ENCODE measurements around the gene CTSH.
"Not testable (repeated sequence)": the region's sequence is repeated elsewhere in the genome, so short reads cannot be mapped to it uniquely, and the experiment has no call there.

CTSH gene

DNA sequence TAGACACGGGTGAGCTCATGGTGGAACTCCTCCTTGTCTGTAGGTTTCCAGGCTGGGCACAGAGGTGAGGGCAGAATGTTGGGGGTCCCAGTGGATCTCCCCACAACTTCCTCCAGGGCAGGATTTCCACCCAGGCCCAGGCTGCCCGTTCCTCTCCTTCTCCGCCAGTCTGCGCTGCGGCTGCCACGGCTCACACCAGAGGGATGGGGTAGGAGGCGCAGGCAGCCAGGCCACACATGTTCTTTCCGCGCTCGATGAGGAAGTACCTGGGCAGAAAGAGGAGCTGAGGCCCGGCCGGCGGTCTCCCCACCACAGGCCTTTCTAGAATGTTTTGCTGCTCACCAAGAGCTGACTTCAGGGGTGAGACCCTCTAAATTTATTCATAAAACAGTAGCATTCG is 22.9 kb downstream of the CTSH start:
- no peak for DNase-seq (ENCODE audit: low spot score)

DNA sequence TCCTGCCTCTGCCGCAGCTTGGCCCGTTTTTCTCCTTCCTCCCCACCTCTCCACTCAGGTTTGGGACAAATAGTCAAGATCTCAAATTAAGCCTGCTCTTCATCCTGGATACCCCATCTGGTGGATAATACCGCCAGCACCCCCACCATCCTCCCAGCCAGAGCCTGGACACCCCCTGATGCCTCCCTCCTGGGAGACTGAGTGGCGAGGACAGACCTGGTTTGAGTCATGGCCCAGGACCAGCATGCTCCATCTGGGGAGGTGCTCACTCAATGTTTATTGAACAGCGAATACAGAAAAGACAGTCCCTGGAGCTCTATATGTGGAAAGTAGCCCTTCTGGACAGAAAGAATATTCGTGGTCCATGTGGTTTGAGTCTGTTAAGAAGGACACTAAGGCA is 23.3 kb downstream of the CTSH start:
- DNase-seq (ENCODE audit: low spot score): no peak

DNA sequence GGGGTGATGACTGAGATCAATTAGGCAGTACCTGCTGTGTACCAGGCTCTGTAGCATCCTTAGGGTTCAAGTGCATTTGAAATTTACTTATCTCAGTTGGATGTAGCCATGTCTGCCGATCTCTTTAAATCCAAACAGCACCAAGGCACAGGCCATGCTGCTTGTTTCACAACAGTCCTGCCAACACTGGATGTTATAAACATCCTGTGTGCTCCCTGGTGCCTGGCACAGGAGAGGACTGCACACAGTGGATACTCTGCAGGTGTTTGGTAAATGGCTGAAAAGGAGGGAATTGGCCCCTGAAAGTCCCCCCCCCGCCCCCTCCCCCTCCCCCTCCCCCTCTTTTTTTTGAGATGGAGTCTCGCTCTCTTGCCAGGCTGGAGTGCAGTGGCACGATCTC is 27.0 kb downstream of the CTSH start:
- no peak for DNase-seq (ENCODE audit: low spot score)

GRCh38 chr15:78916088-78916487 is 28.8 kb downstream of the CTSH start:
- DNase-seq (ENCODE audit: low spot score): no peak

- DNase-seq (ENCODE audit: low spot score): no peak
These were observed 29.3 kb downstream of the CTSH start for GRCh38 chr15:78915341-78916087.

DNA sequence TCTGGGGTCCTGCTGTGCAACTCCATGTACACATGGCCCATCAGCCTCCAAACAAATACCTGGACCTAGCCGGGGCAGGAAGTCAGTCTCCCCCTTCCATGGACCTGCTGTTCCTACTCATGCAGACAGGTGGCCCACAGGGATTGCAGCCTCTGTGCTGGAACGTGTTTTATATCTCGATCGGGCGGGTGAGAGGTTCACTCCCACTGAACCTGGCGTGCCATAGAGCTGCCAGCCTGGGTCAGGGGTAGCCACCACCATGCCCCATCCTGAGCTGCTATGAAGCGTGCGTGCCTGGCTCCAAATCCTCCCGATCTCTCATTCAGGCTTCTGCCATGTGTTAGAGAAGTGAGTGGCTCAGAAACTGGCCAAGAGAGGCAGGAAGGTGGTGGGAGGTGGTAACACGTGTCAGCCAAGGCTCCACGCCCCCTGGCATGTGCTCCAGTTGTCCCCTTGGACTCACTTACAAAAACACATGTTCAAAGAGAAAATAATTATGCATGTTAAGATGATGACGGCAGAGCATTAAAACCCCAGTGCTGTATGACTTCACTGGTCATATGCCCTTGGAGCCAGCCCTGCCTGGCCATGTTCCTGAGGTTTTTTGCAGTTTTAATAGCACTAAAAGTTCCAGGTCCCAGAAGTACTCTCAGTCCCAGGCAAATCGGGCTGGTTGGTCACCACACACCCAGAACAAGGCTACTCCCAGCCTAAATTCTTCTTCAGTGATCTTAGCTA is 30.6 kb downstream of the CTSH start:
- no peak for DNase-seq (ENCODE audit: low spot score)

DNA sequence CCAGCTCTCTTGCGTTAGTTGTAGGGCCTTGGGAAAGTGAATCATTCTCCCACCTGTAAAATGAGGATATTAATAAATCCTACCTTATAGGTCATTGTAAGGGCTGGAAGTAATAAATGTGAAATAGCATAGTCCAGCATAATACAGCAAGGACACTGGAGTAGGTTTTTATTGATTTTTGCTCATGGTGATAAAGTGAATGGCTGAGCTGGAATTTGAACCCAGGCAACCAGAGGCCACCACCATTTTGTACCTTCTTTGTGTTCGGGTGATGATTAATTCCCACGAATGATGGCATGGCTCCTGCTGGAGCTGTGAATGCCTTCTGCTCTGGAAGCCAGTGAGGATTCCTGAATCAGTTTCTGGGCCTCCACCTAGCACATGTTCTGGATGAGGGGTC is 31.8 kb downstream of the CTSH start:
- DNase-seq (ENCODE audit: low spot score): no peak

DNA sequence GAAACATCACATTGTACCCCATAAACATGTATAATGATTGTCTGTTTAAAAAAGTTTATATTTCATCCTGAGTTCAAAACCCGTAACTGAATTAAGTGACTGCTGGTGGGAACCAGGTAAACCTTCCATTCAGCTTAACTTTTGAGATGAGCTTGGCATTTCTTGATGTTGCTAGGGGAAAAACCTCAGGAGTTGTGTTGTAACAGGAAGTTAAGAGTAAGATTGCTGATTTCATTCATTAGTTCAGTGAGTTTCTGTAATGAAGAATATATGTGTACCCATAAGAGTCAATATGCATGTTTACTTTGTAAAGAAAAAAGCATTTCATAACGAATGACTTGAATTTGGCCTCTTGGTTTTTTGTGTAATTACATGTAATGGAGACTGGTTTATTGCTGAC is 32.5 kb downstream of the CTSH start:
- no peak for DNase-seq (ENCODE audit: low spot score)

GRCh38 chr15:78910271-78910670 is 34.6 kb downstream of the CTSH start:
- no peak for DNase-seq (ENCODE audit: low spot score)

DNA sequence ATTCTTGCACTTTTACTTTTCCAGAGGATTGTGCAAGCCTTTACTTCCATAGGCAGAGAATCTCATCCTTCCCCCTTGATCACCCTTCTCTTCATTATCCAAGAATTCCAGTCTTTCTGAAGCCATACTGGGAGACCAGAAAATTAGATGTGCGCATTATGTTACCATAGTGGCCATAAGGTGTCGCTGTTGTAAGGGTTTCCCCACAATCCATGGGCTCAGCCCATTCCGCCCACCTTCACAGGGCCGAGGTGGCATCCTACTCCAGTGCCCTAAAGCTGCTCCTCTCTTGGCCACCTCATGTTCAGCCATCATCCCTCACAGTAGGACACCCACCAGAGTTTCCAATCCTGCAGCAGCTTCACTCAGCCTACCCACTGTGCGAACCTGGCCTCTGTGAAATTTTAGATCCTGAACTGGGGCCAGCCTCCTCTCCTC is 35.0 kb downstream of the CTSH start:
- DNase-seq (ENCODE audit: low spot score): peak; percentile 57

DNA sequence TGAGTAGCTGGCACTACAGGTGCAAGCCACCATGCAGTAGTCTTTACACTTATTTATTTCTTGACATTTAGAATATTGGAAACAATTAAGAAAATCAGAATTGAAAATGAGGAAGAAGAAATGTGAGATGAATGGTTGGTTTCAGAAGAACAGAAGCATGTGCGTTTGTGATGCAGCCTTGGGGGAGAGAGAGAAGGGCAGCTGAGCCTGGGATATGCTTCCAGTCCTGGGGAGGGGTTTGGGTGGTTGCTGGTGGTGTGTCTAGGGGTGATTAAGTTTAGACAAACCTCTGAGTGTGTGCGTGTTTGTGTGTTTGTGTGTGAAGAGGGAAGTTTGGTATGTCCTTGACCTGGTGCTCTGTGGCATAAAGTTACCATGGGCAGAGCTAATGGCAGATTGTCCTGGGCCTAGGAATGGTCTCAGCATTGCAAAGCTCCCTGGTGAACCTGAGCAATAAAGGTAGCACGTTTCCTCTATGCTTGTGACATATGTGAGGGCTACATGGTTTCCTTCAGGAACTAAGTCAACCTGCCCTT is 35.6 kb downstream of the CTSH start:
- no peak for DNase-seq (ENCODE audit: low spot score)

DNA sequence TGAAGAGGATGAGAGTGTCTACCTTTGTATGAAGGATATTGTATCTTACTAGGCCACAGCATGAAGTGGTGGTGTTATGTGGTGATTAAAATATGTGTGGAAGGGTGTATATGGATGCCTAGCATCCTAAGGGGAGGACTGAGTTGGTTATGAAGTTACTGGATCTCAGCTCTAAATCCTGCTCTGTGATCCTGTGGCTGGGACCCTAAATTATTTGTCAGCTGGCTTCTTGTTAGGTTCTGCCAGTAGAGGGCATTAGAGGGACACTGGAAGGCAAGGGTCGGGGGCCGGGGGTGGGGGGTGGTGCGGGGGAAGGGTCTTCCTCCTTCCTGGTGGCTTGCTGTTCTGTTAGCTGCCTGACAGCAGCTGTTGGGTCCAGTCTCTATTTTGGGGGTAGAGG is 37.3 kb downstream of the CTSH start:
- DNase-seq (ENCODE audit: low spot score): no peak

DNA sequence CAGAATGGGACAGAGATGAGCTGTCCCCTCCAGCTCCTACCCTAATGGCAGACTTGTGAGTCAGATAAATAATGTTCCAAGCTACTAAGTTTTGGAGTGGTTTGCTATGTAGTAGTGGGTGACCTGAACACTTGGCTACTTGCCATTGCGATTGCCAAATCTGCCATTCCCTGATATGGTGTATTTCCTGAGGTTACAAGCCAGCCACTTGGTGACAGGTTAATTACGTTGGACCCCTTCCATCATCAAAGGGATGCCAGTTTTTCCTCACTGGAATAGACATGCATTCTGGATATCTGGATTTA is 38.6 kb downstream of the CTSH start:
- no peak for DNase-seq (ENCODE audit: low spot score)

DNA sequence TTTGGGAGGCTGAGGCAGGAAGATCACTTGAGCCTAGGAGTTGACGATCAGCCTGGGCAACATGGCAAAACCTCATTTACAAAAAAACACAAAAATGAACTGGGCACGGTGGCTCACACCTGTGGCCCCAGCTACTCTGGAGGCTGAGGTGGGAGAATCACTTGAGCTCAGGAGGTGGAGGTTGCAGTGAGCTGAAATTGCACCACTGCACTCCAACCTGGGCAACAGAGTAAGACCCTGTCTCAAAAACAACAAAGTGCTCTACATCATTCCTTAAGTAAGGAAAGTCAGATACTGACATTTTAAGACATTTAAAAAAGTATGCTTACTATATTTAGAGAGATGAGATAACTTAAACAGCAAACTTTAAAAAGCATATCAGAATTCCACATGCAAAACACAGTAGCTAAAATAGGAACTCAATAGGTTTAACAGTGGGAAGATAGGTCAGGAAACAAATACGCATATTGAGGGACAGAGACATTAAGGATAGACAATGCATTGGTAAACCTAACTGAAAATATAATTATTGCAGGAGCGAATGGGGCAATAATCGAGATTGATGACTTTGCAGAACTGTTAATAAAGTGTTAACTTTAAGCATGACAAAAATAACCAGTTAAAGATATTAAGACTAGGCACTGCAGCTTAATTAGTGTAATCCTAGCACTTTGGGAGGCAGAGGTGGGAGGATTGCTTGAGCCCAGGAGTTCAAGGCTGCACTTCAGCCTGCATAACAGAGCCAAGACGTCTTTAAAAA is 40.1 kb downstream of the CTSH start:
- no peak for DNase-seq (ENCODE audit: low spot score)

- not testable (repeated sequence) for DNase-seq (ENCODE audit: low spot score)
These were observed 42.4 kb downstream of the CTSH start for GRCh38 chr15:78902281-78903032.

GRCh38 chr15:78900819-78901533 is 43.9 kb downstream of the CTSH start:
- DNase-seq (ENCODE audit: low spot score): not testable (repeated sequence)

DNA sequence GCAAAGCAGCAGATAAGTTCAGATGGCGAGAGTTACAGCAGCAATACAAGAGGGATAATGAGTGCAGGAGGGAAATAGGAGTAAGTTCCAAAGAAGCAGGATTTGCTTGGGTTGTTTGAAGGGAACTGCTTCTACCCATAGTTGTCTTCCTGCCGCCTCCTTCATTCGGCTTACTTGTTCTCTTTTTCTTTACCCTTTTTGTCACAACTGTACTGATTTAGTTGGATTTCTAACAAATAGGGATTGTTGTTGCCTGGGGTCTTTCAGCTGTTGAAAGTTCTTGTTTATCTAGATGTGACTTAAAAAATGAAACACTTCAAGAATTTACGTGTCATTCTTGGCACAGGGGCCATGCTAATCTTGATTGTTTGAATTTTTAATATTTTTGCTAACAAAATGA is 46.3 kb downstream of the CTSH start:
- DNase-seq (ENCODE audit: low spot score): no peak

GRCh38 chr15:78895471-78895870 is 49.4 kb downstream of the CTSH start:
- no peak for DNase-seq (ENCODE audit: low spot score)

DNA sequence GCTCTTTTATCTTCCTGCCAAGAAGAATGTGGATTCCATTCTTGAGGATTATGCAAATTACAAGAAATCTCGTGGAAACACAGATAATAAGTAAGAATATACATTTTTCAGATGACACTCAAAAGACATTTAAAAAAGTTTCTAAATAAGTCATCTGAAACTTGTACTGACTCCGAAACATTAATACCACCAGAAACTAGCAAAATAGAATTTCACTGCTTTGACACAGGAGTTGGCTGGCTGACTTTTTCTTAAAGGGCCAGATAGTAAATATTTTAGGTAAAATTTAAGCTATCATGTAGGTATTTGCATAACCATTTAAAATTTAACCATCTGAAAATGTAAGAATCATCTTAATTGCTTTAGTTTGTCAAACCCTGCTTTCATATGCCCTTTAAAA is 51.3 kb downstream of the CTSH start:
- no peak for DNase-seq (ENCODE audit: low spot score)

- DNase-seq (ENCODE audit: low spot score): no peak
These were observed 55.8 kb downstream of the CTSH start for GRCh38 chr15:78889000-78889399.

GRCh38 chr15:78881681-78882080 is 63.2 kb downstream of the CTSH start:
- DNase-seq (ENCODE audit: low spot score): no peak
